HL-60 (cell line): Measurements from ENCODE around the gene KMT2A.

Source experiments
- DNase-seq, 2 experiments: peaks; one replicate each; pipeline ENCODE4 v3.0.0-alpha.2; 2010 to 2020; ENCODE audit warnings: low read depth in 1 of 2, low spot score in 1 of 2
- H3K27ac ChIP-seq: fragments of 250-450 bp; sonication (Bioruptor Pico); replicated peaks from 2 replicates; pipeline ENCODE4 v1.5.1; 2020; ENCODE audit warnings: mild to moderate bottlenecking, moderate library complexity
- H3K27me3 ChIP-seq: fragments of 250-450 bp; sonication (Bioruptor Pico); 2 replicates; pipeline ENCODE4 v1.5.1; 2021; ENCODE audit warnings: mild to moderate bottlenecking, moderate library complexity; ENCODE audit not compliant: insufficient read depth, poor library complexity, severe bottlenecking
- H3K4me3 ChIP-seq: replicated peaks from 2 replicates; pipeline ENCODE4 v1.5.1; 2011; ENCODE audit warnings: mild to moderate bottlenecking, control low read depth, low read length; ENCODE audit not compliant: insufficient read depth
- CTCF ChIP-seq: IDR thresholded peaks from one replicate; pipeline ENCODE4 v1.5.1; 2011; ENCODE audit warnings: low read length, control low read depth, inconsistent platforms; ENCODE audit not compliant: insufficient read depth
- GABPA ChIP-seq: IDR thresholded peaks from 2 replicates; pipeline ENCODE4 v1.6.1; 2012; ENCODE audit warnings: low read depth
- POLR2AphosphoS5 ChIP-seq: IDR thresholded peaks from 2 replicates; pipeline ENCODE4 v1.6.1; 2012; ENCODE audit warnings: low read depth
- SPI1 ChIP-seq: IDR thresholded peaks from 2 replicates; pipeline ENCODE4 v1.6.1; 2012; ENCODE audit warnings: low read depth, mild to moderate bottlenecking, borderline replicate concordance
- TF ChIP-seq, protein P1 (sequence below): IDR thresholded peaks from 2 replicates; pipeline ENCODE4 v1.6.1; 2012; ENCODE audit warnings: low read depth; ENCODE audit not compliant: insufficient replicate concordance

KMT2A gene

DNA sequence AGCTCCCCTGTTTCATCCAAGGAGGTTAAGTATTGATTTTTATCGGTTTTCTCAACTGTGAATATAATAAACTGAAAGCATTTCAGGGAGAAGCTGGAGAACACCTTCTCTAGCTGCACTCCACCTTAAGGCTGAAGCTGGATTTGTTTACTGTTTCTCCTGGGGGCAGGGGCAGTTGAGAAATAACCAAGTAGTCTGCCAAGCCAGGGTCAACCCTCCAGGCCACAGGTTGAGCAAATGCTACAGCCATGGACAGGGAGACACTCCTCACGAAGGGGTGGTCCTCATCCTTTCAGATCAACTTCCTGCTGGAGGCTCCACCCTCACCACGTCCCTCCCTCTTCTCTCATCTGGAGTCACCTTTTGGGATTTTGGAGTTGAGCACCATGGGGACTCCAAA lies 90.8 kb downstream of the KMT2A start, which contains the start of gene TTC36:
Gene TTC36, plus strand, starts transcription at position 366 of the 400 bp plus-strand sequence. Its CDS starts 21 bp downstream, at position 387.
- no peaks in the 10 kb centered on the region for H3K27me3 ChIP-seq
- no peak within 1 kb of the TSS for H3K27ac ChIP-seq
- DNase-seq: no peak
- TF ChIP-seq GABPA: no peak
- TF ChIP-seq, protein P1, sequence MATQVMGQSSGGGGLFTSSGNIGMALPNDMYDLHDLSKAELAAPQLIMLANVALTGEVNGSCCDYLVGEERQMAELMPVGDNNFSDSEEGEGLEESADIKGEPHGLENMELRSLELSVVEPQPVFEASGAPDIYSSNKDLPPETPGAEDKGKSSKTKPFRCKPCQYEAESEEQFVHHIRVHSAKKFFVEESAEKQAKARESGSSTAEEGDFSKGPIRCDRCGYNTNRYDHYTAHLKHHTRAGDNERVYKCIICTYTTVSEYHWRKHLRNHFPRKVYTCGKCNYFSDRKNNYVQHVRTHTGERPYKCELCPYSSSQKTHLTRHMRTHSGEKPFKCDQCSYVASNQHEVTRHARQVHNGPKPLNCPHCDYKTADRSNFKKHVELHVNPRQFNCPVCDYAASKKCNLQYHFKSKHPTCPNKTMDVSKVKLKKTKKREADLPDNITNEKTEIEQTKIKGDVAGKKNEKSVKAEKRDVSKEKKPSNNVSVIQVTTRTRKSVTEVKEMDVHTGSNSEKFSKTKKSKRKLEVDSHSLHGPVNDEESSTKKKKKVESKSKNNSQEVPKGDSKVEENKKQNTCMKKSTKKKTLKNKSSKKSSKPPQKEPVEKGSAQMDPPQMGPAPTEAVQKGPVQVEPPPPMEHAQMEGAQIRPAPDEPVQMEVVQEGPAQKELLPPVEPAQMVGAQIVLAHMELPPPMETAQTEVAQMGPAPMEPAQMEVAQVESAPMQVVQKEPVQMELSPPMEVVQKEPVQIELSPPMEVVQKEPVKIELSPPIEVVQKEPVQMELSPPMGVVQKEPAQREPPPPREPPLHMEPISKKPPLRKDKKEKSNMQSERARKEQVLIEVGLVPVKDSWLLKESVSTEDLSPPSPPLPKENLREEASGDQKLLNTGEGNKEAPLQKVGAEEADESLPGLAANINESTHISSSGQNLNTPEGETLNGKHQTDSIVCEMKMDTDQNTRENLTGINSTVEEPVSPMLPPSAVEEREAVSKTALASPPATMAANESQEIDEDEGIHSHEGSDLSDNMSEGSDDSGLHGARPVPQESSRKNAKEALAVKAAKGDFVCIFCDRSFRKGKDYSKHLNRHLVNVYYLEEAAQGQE: no peak
- no peak for TF ChIP-seq SPI1
- TF ChIP-seq POLR2AphosphoS5: no peak
- TF ChIP-seq CTCF: no peak
- H3K4me3 ChIP-seq: no peak within 1 kb of the TSS

DNA sequence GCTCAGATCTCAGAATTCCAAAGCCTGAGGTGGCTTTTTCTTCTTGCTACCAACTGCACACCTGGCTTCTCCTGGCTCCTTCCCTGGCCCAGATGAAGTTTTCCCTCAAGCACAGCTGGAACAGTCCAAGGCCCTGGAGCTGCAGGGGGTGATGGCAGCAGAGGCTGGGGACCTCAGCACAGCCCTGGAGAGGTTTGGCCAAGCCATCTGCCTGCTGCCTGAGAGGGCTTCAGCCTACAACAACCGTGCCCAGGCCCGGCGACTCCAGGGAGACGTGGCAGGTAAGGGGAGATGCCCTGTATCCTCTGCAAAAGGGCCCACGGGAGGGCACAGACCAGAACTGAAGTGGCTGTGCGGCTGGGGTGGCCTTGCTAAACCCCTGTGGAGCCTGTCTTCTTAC lies 92.2 kb downstream of the KMT2A start:
- Histone ChIP-seq H3K27ac (no peak overlapping the region), H3K27me3 (no peaks in the 10 kb centered on the region), H3K4me3 (no peak overlapping the region)
- TF ChIP-seq GABPA: no peak
- TF ChIP-seq, protein P1: no peak
- TF ChIP-seq POLR2AphosphoS5: no peak
- no peak for TF ChIP-seq SPI1
- no peak for TF ChIP-seq CTCF
- DNase-seq: no peak

GRCh38 chr11:118529584-118530175 lies 93.4 kb downstream of the KMT2A start:
- no peak for DNase-seq
- H3K27ac ChIP-seq: no peak overlapping the region

More at GRCh38 chr11:118529584-118530175, 93.4 kb downstream of the KMT2A start:
- TF ChIP-seq POLR2AphosphoS5: no peak
- TF ChIP-seq SPI1: no peak
- TF ChIP-seq, protein P1: no peak
- no peak for TF ChIP-seq CTCF
- TF ChIP-seq GABPA: no peak
- no peaks in the 10 kb centered on the region for H3K27me3 ChIP-seq
- H3K4me3 ChIP-seq: no peak overlapping the region
